ENCODE results near the gene ARSB.

ARSB gene

DNA sequence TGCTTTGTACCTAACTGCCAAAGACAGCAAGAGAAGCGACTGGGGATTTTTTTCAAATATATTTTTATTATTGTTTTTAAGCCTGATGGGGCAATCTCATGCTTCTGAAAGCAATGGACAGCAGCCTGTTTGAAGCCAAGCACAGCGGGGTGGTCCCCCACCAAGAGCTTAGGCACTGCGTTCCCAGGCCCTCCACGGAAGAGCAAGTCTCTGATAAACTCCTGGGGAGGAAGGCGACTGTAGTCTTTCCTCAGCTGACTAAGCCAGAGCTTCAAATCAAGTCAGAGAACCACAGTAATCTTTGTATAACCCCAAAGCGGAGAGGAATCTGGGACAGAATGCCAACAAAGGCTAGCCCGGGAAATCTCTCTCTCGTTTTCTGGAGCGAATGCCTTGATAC is 54.4 kb downstream of the ARSB start:
- DNase-seq (ENCODE audit: low read depth): no peak
- H3K4me3 ChIP-seq (ENCODE audit: control insufficient read depth, low read depth, low read length): no peak overlapping the region
- no peak for TF ChIP-seq CTCF (IDR thresholded peaks at IDR 0.05; ENCODE audit: control insufficient read depth, insufficient read depth, low read depth, low read length, missing control alignments)

GRCh38 chr5:78929833-78930232 is 55.3 kb downstream of the ARSB start:
- no peak for DNase-seq (ENCODE audit: low read depth)
- no peak for TF ChIP-seq CTCF (IDR thresholded peaks at IDR 0.05; ENCODE audit: control insufficient read depth, insufficient read depth, low read depth, low read length, missing control alignments)

DNA sequence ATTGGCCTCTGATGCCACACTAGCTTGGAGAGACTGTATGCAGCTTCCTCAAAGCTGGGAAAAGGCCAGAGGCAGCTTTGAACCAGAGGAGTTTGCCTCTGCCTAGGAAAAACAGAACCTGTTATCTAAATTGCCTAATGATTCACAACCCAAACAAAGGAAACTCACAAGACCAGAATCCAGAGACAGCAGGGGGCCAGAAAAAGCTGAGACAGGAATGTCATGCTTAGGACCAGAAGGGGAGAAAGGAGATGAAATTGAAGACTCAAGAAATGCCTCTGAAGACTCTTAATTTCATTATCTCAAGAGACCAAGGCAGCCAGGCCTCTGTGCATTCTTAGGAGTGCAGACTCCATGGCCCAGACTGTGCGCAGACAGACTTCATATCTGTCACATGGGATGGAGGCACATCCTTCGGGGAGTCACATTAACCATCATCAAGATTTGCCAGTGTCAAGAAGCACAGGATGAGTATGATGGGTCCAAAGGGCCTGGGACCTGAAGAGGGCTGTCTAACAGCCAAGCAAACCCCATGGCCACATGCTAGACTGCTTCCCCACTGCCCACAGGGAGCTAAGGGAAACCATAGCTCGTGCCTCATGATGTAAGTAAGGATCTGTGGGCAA is 57.3 kb downstream of the ARSB start:
- no peak overlapping the region for H3K4me3 ChIP-seq (ENCODE audit: control insufficient read depth, low read depth, low read length)
- no peak for DNase-seq (ENCODE audit: low read depth)
- TF ChIP-seq CTCF (IDR thresholded peaks at IDR 0.05; ENCODE audit: control insufficient read depth, insufficient read depth, low read depth, low read length, missing control alignments): no peak

More at GRCh38 chr5:78929833-78930232, 55.3 kb downstream of the ARSB start:
- H3K4me3 ChIP-seq (ENCODE audit: control insufficient read depth, low read depth, low read length): no peak overlapping the region

DNA sequence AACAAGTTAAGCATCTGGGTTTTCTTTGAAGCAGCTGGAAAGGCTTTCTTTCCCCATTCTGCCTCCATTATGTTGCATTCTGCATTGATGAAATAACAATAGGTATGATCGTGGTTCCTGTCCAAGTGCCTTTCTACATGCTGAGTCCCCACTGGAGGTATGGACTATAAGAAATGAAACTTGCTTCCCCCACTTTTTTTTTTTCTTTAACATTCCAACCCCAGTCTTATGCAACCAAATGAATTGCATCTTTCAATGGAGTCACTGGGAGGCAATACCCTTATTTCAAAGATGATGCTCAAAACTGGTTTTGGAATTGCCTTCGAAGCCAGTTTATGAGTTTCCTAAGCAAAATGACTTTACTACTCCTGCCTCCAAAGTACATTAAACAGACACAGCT is 58.9 kb downstream of the ARSB start:
- no peak overlapping the region for H3K4me3 ChIP-seq (ENCODE audit: control insufficient read depth, low read depth, low read length)
- no peak for DNase-seq (ENCODE audit: low read depth)
- TF ChIP-seq CTCF (IDR thresholded peaks at IDR 0.05; ENCODE audit: control insufficient read depth, insufficient read depth, low read depth, low read length, missing control alignments): no peak

DNA sequence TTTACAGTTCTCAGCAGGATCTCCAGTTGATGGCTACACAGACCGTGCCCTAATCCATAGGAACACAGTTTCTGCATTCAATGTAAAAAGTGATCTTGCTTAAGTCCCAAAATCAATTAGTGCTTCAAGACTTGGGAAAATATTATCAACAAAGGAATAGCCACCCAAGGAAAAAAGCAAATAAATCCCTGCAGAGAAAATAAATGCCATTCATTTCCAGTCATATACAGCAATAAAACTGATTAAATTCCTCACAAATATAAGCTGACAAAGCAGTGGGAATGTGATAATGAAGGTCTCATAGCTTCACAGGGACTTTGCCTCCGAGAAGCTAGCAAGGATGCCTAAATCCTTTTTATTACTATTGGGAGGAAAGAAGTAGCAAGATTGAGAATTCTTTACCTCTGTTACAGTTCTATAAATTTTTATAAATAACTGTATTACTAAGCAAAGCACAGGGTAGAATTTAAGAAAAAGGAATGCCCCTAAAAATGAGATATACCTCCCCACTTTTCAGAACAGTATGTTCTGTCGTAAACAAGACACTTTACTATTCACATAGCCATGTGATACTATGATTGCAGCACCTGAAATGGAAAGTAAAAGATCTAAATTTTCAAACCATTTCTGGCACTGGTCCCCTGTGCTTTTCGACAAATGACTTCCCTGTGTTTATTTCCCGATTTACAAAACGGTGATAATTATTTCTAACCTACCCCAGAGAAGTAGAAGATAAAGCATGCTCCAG is 59.8 kb downstream of the ARSB start:
- DNase-seq (ENCODE audit: low read depth): no peak
- H3K4me3 ChIP-seq (ENCODE audit: control insufficient read depth, low read depth, low read length): no peak overlapping the region
- TF ChIP-seq CTCF (IDR thresholded peaks at IDR 0.05; ENCODE audit: control insufficient read depth, insufficient read depth, low read depth, low read length, missing control alignments): no peak

- DNase-seq (ENCODE audit: low read depth): no peak
- TF ChIP-seq CTCF (IDR thresholded peaks at IDR 0.05; ENCODE audit: control insufficient read depth, insufficient read depth, low read depth, low read length, missing control alignments): no peak
- H3K4me3 ChIP-seq (ENCODE audit: control insufficient read depth, low read depth, low read length): no peak overlapping the region
Measured at GRCh38 chr5:78923622-78923970, 61.5 kb downstream of the ARSB start.

All from AG09309 (cell line).